ENCODE measurements around the gene SLC17A4.

- TF ChIP-seq EP300 (conservative IDR thresholded peaks at IDR 0.05; ENCODE audit: poor library complexity, severe bottlenecking) (no peak), CTCF (IDR thresholded peaks at IDR 0.05; ENCODE audit: poor library complexity, severe bottlenecking) (no peak)
These were observed 48.1 kb upstream of the SLC17A4 start for GRCh38 chr6:25706314-25707014.
